Right atrium auricular region (tissue), 2 donors: ENCODE measurements around the gene FBXO42. TPM values are rescaled to one million over a fixed set of nuclear protein-coding genes. Genes with fewer than 3 reads are reported as not detected.

Source experiments
- DNase-seq: peaks from one replicate; pipeline ENCODE4 v3.0.0-alpha.2; 2019; ENCODE audit warnings: low spot score
- H3K27ac ChIP-seq, 2 donors: fragments of 200-600 bp; sonication (generic); 1 replicate in 1 of 2; 2 replicates in 1 of 2; pipeline ENCODE4 v1.5.1; 2016 to 2019
- H3K27me3 ChIP-seq, 2 donors: fragments of 200-600 bp; sonication (generic); one replicate each; pipeline versions ENCODE4 v1.5.1 to v1.6.0; 2017 to 2019
- H3K36me3 ChIP-seq: fragments of 200-600 bp; sonication (generic); one replicate; pipeline ENCODE4 v1.5.1; 2016
- H3K4me1 ChIP-seq, 2 donors: fragments of 200-600 bp; sonication (generic); one replicate each; pipeline versions ENCODE4 v1.5.1 to v1.6.0; 2017 to 2019
- H3K4me3 ChIP-seq, 2 donors: fragments of 200-600 bp; sonication (generic); 1 replicate in 1 of 2; 2 replicates in 1 of 2; pipeline ENCODE4 v1.5.1; 2017 to 2019; ENCODE audit warnings: mild to moderate bottlenecking in 1 of 2, moderate library complexity in 1 of 2
- H3K9me3 ChIP-seq, 2 donors: fragments of 200-600 bp; sonication (generic); one replicate each; pipeline ENCODE4 v1.5.1; 2019
- total RNA-seq, 2 donors: library from RNA; depleted of rRNA; stranded (reverse); fragments of >200 nt; gene quantifications; one replicate each; pipeline ENCODE4 v1.1.0, GENCODE V29; 2016
- TF ChIP-seq, protein P1 (sequence below), 2 donors: fragments of 200-600 bp; sonication (generic); IDR thresholded peaks; one replicate each; pipeline ENCODE4 v1.5.1; 2019; ENCODE audit warnings: antibody characterized with exemption in 2 of 2

Gene FBXO42
- total RNA-seq, 2 donors from 2014 or later = 11.9 to 16.5 TPM

DNA sequence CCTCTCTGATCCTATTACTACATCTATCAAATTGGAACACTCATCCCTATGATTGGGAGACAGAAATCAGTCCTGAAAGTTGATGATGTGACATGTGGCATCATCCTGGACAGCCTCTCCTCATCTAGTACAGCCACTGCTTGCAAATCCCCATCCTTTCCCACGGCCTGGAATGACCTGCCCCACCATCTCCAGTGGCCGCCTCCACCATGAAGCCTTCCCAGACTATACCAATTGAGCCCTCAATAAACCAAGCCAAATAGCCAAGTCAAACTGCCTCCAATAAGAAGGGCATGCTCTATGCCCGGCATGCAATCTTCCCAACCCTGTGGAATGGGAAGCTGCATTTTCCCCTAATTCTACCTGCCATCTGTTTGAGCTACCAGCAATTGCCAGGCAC is 139.3 kb downstream of the FBXO42 start:
- H3K36me3 ChIP-seq = no peaks in the 10 kb centered on the region
- no peaks in the 10 kb centered on the region for H3K9me3 ChIP-seq
- H3K27ac ChIP-seq = no peak overlapping the region
- H3K4me1 ChIP-seq = peaks cover 0 to 21% of the 10 kb centered on the region in 2 donors
- H3K4me3 ChIP-seq = no peak overlapping the region
- no peak for DNase-seq
- TF ChIP-seq, protein P1, sequence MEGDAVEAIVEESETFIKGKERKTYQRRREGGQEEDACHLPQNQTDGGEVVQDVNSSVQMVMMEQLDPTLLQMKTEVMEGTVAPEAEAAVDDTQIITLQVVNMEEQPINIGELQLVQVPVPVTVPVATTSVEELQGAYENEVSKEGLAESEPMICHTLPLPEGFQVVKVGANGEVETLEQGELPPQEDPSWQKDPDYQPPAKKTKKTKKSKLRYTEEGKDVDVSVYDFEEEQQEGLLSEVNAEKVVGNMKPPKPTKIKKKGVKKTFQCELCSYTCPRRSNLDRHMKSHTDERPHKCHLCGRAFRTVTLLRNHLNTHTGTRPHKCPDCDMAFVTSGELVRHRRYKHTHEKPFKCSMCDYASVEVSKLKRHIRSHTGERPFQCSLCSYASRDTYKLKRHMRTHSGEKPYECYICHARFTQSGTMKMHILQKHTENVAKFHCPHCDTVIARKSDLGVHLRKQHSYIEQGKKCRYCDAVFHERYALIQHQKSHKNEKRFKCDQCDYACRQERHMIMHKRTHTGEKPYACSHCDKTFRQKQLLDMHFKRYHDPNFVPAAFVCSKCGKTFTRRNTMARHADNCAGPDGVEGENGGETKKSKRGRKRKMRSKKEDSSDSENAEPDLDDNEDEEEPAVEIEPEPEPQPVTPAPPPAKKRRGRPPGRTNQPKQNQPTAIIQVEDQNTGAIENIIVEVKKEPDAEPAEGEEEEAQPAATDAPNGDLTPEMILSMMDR (IDR thresholded peaks at IDR 0.05) = no peak
- H3K27me3 ChIP-seq = no peaks in the 10 kb centered on the region

GRCh38 chr1:16212251-16212961 is 139.9 kb downstream of the FBXO42 start, which contains the start of gene ARHGEF19:
ARHGEF19 (minus strand) TSS chr1:16212652; CDS start chr1:16209054, 3,598 bp downstream.
- no peak within 1 kb of the TSS for H3K27ac ChIP-seq
- TF ChIP-seq, protein P1 (IDR thresholded peaks at IDR 0.05) = no peak
- no peaks in the 10 kb centered on the region for H3K27me3 ChIP-seq
- no peak within 1 kb of the TSS for H3K4me3 ChIP-seq
- no peak for DNase-seq
- no peaks in the 10 kb centered on the region for H3K36me3 ChIP-seq
- peaks cover 0 to 22% of the 10 kb centered on the region in 2 donors for H3K4me1 ChIP-seq
- no peaks in the 10 kb centered on the region for H3K9me3 ChIP-seq

DNA sequence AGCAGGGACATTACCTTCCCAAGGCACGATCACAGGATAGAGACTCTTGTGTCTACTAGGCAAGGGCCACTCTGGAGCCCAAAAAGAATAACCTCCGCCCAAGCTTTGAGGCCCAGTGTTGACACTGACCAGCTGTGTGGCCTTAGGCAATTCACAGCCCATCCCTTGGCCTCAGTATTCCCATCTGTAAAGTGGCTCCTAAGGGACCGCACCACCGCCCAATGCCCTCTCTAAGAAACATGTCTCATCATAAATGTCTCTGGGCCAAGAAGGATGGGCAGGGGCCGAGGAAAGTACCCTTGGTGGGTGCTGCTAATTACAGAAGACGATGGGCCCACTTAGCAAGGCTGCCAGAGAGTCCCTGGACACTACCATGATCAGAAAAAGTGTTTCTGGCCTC is 140.5 kb downstream of the FBXO42 start:
- no peak for DNase-seq
- Histone ChIP-seq H3K9me3 (no peaks in the 10 kb centered on the region), H3K4me1 (peaks cover 0 to 24% of the 10 kb centered on the region in 2 donors), H3K4me3 (no peak overlapping the region), H3K36me3 (no peaks in the 10 kb centered on the region), H3K27ac (no peak overlapping the region), H3K27me3 (no peaks in the 10 kb centered on the region)
- TF ChIP-seq, protein P1 (IDR thresholded peaks at IDR 0.05) = no peak

- DNase-seq = no peak
- H3K9me3 ChIP-seq = no peaks in the 10 kb centered on the region
- H3K36me3 ChIP-seq = no peaks in the 10 kb centered on the region
- H3K27me3 ChIP-seq = no peaks in the 10 kb centered on the region
- TF ChIP-seq, protein P1 (IDR thresholded peaks at IDR 0.05) = no peak
- no peak overlapping the region for H3K4me3 ChIP-seq
- no peak overlapping the region for H3K27ac ChIP-seq
- H3K4me1 ChIP-seq = peaks cover 0 to 22% of the 10 kb centered on the region in 2 donors
Measured at GRCh38 chr1:16210581-16210980, 141.7 kb downstream of the FBXO42 start.

DNA sequence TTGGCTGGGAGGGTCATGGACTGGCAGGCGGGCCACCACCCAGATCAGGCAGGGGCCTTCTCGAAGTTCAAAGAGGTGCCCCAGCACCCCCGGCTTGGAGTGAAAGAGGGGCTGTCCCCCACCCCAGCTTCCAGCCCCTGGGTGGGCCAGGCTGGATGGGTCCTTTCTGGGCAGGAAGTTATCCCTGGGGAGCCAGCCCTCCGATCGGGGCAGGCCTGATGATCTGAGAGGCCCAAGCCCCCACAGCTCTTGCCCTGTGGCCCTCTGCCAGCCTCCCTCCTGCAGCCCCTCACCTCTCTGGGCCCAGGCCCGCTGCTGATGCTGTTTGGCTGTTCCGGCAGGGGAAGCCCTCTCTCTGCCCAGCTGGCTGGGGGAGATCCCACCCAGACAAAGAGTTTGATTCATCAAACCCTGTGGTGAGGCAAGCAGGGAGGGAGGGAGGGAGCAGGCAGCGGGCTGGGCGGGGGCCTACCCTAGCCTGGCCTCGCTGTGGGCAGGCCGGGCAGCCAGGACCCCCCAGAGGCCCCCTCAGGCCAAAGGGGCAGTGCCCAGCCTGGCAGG is 142.4 kb downstream of the FBXO42 start:
- TF ChIP-seq, protein P1 (IDR thresholded peaks at IDR 0.05) = no peak
- Histone ChIP-seq H3K4me3 (no peak overlapping the region), H3K36me3 (no peaks in the 10 kb centered on the region), H3K27me3 (no peaks in the 10 kb centered on the region), H3K9me3 (no peaks in the 10 kb centered on the region), H3K27ac (no peak overlapping the region), H3K4me1 (peaks cover 0 to 22% of the 10 kb centered on the region in 2 donors)
- no peak for DNase-seq
